ENCODE results near the gene AEBP2. TPM values are rescaled to one million over a fixed set of nuclear protein-coding genes. Genes with fewer than 3 reads are reported as not detected.

The AEBP2 gene
- total RNA-seq, 1 experiment from 2014 or later = 49.2 TPM

- Mint-ChIP-seq H3K4me3 (ENCODE audit: unreplicated experiment) (no peak overlapping the region), H3K27ac (ENCODE audit: low read depth, unreplicated experiment) (no peak overlapping the region), H3K27me3 (ENCODE audit: insufficient read depth, unreplicated experiment) (no peaks in the 10 kb centered on the region), H3K36me3 (ENCODE audit: insufficient read depth, unreplicated experiment) (no peaks in the 10 kb centered on the region), H3K9me3 (ENCODE audit: unreplicated experiment) (no peaks in the 10 kb centered on the region), H3K4me1 (ENCODE audit: insufficient read depth, unreplicated experiment) (no peaks in the 10 kb centered on the region)
- no peak for TF ChIP-seq CTCF (IDR thresholded peaks at IDR 0.05; ENCODE audit: unreplicated experiment)
- POLR2A ChIA-PET = no interaction called here
- intact Hi-C loops (cut with micrococcal nuclease) = no loop called here
- BruUV-seq (replicated peaks) = no TSS peak
- DNase-seq (ENCODE audit: unreplicated experiment) = no peak
- CTCF ChIA-PET = no interaction called here
Measured at GRCh38 chr12:19457561-19457960, 18.3 kb downstream of the AEBP2 start.

- peaks cover 11% of the 10 kb centered on the region for H3K36me3 Mint-ChIP-seq (ENCODE audit: insufficient read depth, unreplicated experiment)
- no peaks in the 10 kb centered on the region for H3K27me3 Mint-ChIP-seq (ENCODE audit: insufficient read depth, unreplicated experiment)
- POLR2A ChIA-PET = interaction anchor here (0.8 kb wide), 1 partner anchor 61 kb away, joined by 3 read pairs; no protein-coding TSS in a partner anchor
- CTCF ChIA-PET = no interaction called here
- no peaks in the 10 kb centered on the region for H3K4me1 Mint-ChIP-seq (ENCODE audit: insufficient read depth, unreplicated experiment)
- no TSS peak for BruUV-seq (replicated peaks)
- H3K27ac Mint-ChIP-seq (ENCODE audit: low read depth, unreplicated experiment) = no peak overlapping the region
- no peaks in the 10 kb centered on the region for H3K9me3 Mint-ChIP-seq (ENCODE audit: unreplicated experiment)
- no peak for DNase-seq (ENCODE audit: unreplicated experiment)
- TF ChIP-seq CTCF (IDR thresholded peaks at IDR 0.05; ENCODE audit: unreplicated experiment) = no peak
- intact Hi-C loops (cut with micrococcal nuclease) = no loop called here
- H3K4me3 Mint-ChIP-seq (ENCODE audit: unreplicated experiment) = no peak overlapping the region
Measured at GRCh38 chr12:19458733-19459132, 19.4 kb downstream of the AEBP2 start.

- Mint-ChIP-seq H3K9me3 (ENCODE audit: unreplicated experiment) (no peaks in the 10 kb centered on the region), H3K4me3 (ENCODE audit: unreplicated experiment) (no peak overlapping the region), H3K36me3 (ENCODE audit: insufficient read depth, unreplicated experiment) (peaks cover 31% of the 10 kb centered on the region), H3K27ac (ENCODE audit: low read depth, unreplicated experiment) (no peak overlapping the region), H3K27me3 (ENCODE audit: insufficient read depth, unreplicated experiment) (no peaks in the 10 kb centered on the region), H3K4me1 (ENCODE audit: insufficient read depth, unreplicated experiment) (no peaks in the 10 kb centered on the region)
- intact Hi-C loops (cut with micrococcal nuclease) = no loop called here
- DNase-seq (ENCODE audit: unreplicated experiment) = no peak
- ChIA-PET CTCF (interaction anchor here (0.7 kb wide), 1 partner anchor 31 kb away, joined by 3 read pairs; no protein-coding TSS in a partner anchor), POLR2A (interaction anchor here (0.7 kb wide), 1 partner anchor 171 kb away, joined by 3 read pairs; no protein-coding TSS in a partner anchor)
- TF ChIP-seq CTCF (IDR thresholded peaks at IDR 0.05; ENCODE audit: unreplicated experiment) = no peak
- no TSS peak for BruUV-seq (replicated peaks)
Measured at GRCh38 chr12:19461999-19462398, 22.7 kb downstream of the AEBP2 start.

GRCh38 chr12:19462406-19462805 lies 23.1 kb downstream of the AEBP2 start:
- no peak for TF ChIP-seq CTCF (IDR thresholded peaks at IDR 0.05; ENCODE audit: unreplicated experiment)
- Mint-ChIP-seq H3K27me3 (ENCODE audit: insufficient read depth, unreplicated experiment) (no peaks in the 10 kb centered on the region), H3K27ac (ENCODE audit: low read depth, unreplicated experiment) (no peak overlapping the region), H3K4me1 (ENCODE audit: insufficient read depth, unreplicated experiment) (no peaks in the 10 kb centered on the region), H3K4me3 (ENCODE audit: unreplicated experiment) (no peak overlapping the region), H3K36me3 (ENCODE audit: insufficient read depth, unreplicated experiment) (peaks cover 32% of the 10 kb centered on the region), H3K9me3 (ENCODE audit: unreplicated experiment) (no peaks in the 10 kb centered on the region)
- CTCF ChIA-PET = interaction anchor here (0.7 kb wide), 1 partner anchor 32 kb away, joined by 3 read pairs; no protein-coding TSS in a partner anchor
- BruUV-seq (replicated peaks) = no TSS peak
- POLR2A ChIA-PET = interaction anchor here (0.7 kb wide), 1 partner anchor 172 kb away, joined by 3 read pairs; no protein-coding TSS in a partner anchor
- intact Hi-C loops (cut with micrococcal nuclease) = no loop called here
- no peak for DNase-seq (ENCODE audit: unreplicated experiment)

All from MCF 10A (cell line).